Small intestine (tissue), 16 donors: ENCODE measurements around the gene FAM241A. TPM values are rescaled to one million over a fixed set of nuclear protein-coding genes. Genes with fewer than 3 reads are reported as not detected.

Experiments
- DNase-seq, 2 donors: peaks; one replicate each; pipeline versions ENCODE4 v3.0.0 to v3.0.0-alpha.2; 2013
- FAIRE-seq: peaks from 2 replicates; lab custom pipeline; 2012; peaks lifted over from hg19 to GRCh38; lab: Jason Lieb, UNC
- H3K27ac ChIP-seq, 3 donors: one replicate each; pipeline ENCODE4 v1.5.1; 2013; ENCODE audit warnings: low read length in 2 of 3, mild to moderate bottlenecking in 2 of 3, control low read depth in 1 of 3, inconsistent platforms in 1 of 3, low read depth in 1 of 3, moderate library complexity in 1 of 3
- H3K27me3 ChIP-seq, 3 donors: one replicate each; pipeline ENCODE4 v1.6.1; 2013; ENCODE audit warnings: low read length in 3 of 3, inconsistent platforms in 1 of 3; ENCODE audit not compliant: control insufficient read depth in 3 of 3, insufficient read depth in 3 of 3
- H3K36me3 ChIP-seq, 3 donors: one replicate each; pipeline ENCODE4 v1.6.1; 2013; ENCODE audit warnings: low read length in 3 of 3, inconsistent platforms in 1 of 3, low read depth in 1 of 3, mild to moderate bottlenecking in 1 of 3, moderate library complexity in 1 of 3; ENCODE audit not compliant: control insufficient read depth in 3 of 3, insufficient read depth in 2 of 3
- H3K4me1 ChIP-seq, 3 donors: one replicate each; pipeline ENCODE4 v1.6.1; 2013; ENCODE audit warnings: low read length in 2 of 3, inconsistent platforms in 1 of 3, low read depth in 1 of 3, mild to moderate bottlenecking in 1 of 3, moderate library complexity in 1 of 3; ENCODE audit not compliant: control insufficient read depth in 3 of 3, insufficient read depth in 2 of 3
- H3K4me3 ChIP-seq, 3 donors: one replicate each; pipeline ENCODE4 v1.5.1; 2013; ENCODE audit warnings: low read length in 3 of 3, control low read depth in 1 of 3, inconsistent platforms in 1 of 3, low read depth in 1 of 3, mild to moderate bottlenecking in 1 of 3, moderate library complexity in 1 of 3
- H3K9me3 ChIP-seq, 2 donors: one replicate each; pipeline ENCODE4 v1.6.1; 2013; ENCODE audit warnings: low read depth in 1 of 2, low read length in 1 of 2; ENCODE audit not compliant: control insufficient read depth in 2 of 2, insufficient read depth in 1 of 2
- WGBS, 3 donors: extraction: QIAGEN DNeasy Blood & Tissue Kit; methylation state at CpG; one replicate each; pipeline ENCODE4 v1.1.7; 2013; 5-methylcytosine and 5-hydroxymethylcytosine counted together
- long read RNA-seq, 10 donors: transcript quantifications; one replicate each; lab custom pipeline, GENCODE V29; 2026
- polyA plus RNA-seq, 4 donors: library from polyadenylated mRNA; stranded (reverse) in 3 of 4; unstranded in 1 of 4; fragments of 200-250 nt in 3 of 4; fragments of 120-200 nt in 1 of 4; gene quantifications; one replicate each; pipeline versions ENCODE4 v1.2.1 to v1.2.3, GENCODE V29; 2013
- donor health status: healthy with polysubstance abuse.
- donor health status: control.
- donor health status: control.
- donor health status: Bipolar disorder and iron deficiency.
- donor health status: healthy.

Gene FAM241A
- 1 to 10 TPM in 2 of 4 donors, under 1 TPM in 2; 0.45 to 1.9 (median 0.97) TPM for polyA plus RNA-seq
- long read RNA-seq, donor 1, full-length matches to known transcripts, result 4 of 4 reads
- long read RNA-seq, donor 1, partial matches to known transcripts, result 0 of 4 reads
- long read RNA-seq, donor 1, other reads (novel, unspliced or antisense), result 0 of 4 reads
- long read RNA-seq, donor 2, full-length matches to known transcripts, result 1 of 1 reads
- long read RNA-seq, donor 2, partial matches to known transcripts, result 0 of 1 reads
- long read RNA-seq, donor 2, other reads (novel, unspliced or antisense), result 0 of 1 reads
- long read RNA-seq, donor 3, full-length matches to known transcripts, result 3 of 3 reads
- long read RNA-seq, donor 3, partial matches to known transcripts, result 0 of 3 reads
- long read RNA-seq, donor 3, other reads (novel, unspliced or antisense), result 0 of 3 reads
- long read RNA-seq, donor 4, result 0 reads
- long read RNA-seq, donor 5, full-length matches to known transcripts, result 1 of 1 reads
- long read RNA-seq, donor 5, partial matches to known transcripts, result 0 of 1 reads
- long read RNA-seq, donor 5, other reads (novel, unspliced or antisense), result 0 of 1 reads
- long read RNA-seq, donor 6, full-length matches to known transcripts, result 2 of 2 reads
- long read RNA-seq, donor 6, partial matches to known transcripts, result 0 of 2 reads
- long read RNA-seq, donor 6, other reads (novel, unspliced or antisense), result 0 of 2 reads
- long read RNA-seq, donor 7, full-length matches to known transcripts, result 43 of 43 reads
- long read RNA-seq, donor 7, partial matches to known transcripts, result 0 of 43 reads
- long read RNA-seq, donor 7, other reads (novel, unspliced or antisense), result 0 of 43 reads
- long read RNA-seq, donor 8, full-length matches to known transcripts, result 2 of 2 reads
- long read RNA-seq, donor 8, partial matches to known transcripts, result 0 of 2 reads
- long read RNA-seq, donor 8, other reads (novel, unspliced or antisense), result 0 of 2 reads
- long read RNA-seq, donor 9, result 0 reads
- long read RNA-seq, donor 10, full-length matches to known transcripts, result 9 of 9 reads
- long read RNA-seq, donor 10, partial matches to known transcripts, result 0 of 9 reads
- long read RNA-seq, donor 10, other reads (novel, unspliced or antisense), result 0 of 9 reads

DNA sequence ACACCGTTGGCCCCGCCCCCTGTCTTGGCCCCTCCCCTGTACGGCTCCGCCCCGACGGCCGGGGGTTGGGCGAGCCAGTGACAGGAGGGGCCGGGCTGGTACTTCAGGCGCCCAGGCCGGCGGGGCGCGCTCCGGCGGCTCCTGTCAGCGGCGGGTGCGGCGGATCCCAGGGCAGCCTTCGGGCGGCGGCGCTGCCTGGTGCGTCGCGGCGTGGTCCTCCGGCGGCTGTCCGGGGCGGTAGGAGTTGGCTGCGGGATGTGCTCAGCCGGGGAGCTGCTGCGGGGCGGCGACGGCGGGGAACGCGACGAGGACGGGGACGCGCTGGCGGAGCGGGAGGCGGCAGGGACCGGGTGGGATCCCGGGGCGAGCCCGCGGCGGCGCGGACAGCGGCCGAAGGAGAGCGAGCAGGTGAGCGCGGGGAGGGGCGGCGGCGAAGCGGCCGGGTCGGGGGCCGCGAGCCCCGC is at the start of gene FAM241A:
Gene FAM241A (plus strand): TSS at position 129 of the 464 bp plus-strand sequence. CDS start 127 bp downstream, at position 256.
- Histone ChIP-seq H3K9me3 (no peaks in the 10 kb centered on the region), H3K4me3 (peak within 1 kb of the TSS; percentile 55 to 89 (median 73)), H3K4me1 (peaks cover 0 to 3% (median 0%) of the 10 kb centered on the region in 3 donors), H3K27me3 (peaks cover 0 to 6% (median 0%) of the 10 kb centered on the region in 3 donors), H3K27ac (peak within 1 kb of the TSS; percentile 68 to 94 (median 78)), H3K36me3 (no peaks in the 10 kb centered on the region)
- DNase-seq (peak; percentile 72 to 81), FAIRE-seq (no peak)
- 0 to 1% (median 1%) methylated on average over 33 to 70 of the region's 70 CpGs for WGBS, 3 donors

DNA sequence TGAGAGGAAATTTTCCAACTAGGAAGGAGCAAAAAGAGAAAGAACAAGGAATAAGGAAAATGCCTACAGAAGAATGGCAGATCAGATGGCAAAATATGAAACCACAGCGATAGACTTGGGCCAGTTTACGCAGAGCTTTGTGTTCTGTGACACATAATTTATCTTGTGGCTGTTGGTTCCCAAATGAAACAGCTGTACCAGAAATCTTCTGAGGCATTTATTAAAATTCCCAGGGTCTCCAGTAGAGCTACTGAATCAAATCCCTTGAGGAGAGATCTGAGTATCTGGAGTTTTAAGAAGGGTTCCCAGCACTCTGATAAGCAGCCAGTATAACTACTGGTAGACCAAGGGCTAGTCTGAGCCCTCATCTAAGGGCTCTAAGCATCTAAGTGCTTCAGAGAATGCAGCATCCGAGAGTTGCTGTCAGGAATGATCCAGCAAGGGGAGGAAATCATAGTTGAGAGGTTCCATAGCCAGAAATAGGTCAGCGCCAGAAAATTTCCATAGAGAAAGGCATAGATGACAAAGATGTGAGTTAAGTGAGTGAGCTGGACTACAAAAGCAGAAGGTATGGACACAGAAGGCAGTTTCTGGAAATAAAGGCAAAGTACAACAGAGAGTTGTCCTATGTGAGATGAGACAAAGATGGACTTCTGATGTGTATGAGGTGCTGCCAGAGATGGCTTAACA is 46.3 kb upstream of the FAM241A start:
- Histone ChIP-seq H3K36me3 (no peaks in the 10 kb centered on the region), H3K27me3 (no peaks in the 10 kb centered on the region), H3K4me1 (no peaks in the 10 kb centered on the region), H3K9me3 (no peaks in the 10 kb centered on the region), H3K4me3 (no peak overlapping the region), H3K27ac (no peak overlapping the region)
- DNase-seq (no peak), FAIRE-seq (no peak)
- WGBS, 3 donors, result 78% methylated on average over 4 of the region's 4 CpGs

DNA sequence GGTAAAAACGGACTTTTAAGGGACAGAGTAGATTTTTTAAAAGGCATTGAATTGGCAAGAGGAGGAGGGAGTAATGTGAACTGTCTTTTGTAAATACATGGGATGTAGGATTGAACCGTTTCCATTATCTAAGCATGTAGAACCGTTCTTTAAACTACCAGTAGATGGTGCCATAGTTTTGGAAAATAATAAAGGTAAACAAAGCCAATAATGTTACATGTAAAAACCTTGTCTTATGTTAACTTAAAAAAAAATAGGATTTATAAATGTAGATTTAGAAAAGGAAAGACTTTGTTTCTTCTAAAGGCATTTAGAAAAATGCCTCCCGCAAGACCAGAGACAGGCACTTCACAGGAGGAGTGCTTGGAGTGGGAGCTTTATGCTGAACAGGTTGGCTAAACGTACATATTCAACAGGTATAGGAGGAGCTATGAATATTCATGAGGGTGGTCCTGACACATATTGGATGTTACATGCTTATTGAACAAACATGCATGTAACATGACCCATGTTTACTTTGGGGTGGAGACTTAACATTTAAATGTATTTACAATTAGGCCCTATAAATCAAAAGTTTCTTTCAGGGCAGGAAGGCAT is 45.5 kb upstream of the FAM241A start:
- DNase-seq, result peak; percentile 57 to 62
- WGBS, 3 donors, result 8 to 26% (median 18%) methylated on average over 5 of the region's 5 CpGs
- FAIRE-seq, result peak; percentile 15

DNA sequence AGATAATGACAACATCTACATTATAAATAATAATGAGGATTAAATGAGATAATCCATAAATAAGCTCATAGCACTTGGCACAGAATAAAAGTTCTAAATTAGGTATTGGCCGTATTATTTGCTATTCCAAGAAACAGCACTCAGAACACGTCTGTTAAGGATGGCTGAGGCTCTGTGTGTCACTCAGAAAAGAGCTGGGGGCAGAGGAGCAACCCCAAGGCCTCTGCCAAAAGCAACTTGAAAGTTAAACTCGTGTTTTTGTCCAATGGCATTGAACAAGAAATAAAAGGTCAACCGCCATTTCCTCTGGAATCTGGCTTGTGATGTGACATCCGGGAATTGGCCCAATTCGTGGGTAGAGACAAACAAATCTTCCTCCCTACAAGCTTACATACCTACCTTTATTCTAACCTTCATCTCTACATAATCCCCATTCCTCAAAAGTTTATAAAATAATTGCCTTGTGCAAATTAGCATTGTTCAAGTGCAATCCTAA is 42.3 kb upstream of the FAM241A start:
- WGBS, 3 donors, result 74 to 82% (median 78%) methylated on average over 6 of the region's 6 CpGs
- no peaks in the 10 kb centered on the region for H3K9me3 ChIP-seq
- DNase-seq (no peak), FAIRE-seq (no peak)
- no peaks in the 10 kb centered on the region for H3K27me3 ChIP-seq
- H3K36me3 ChIP-seq, result no peaks in the 10 kb centered on the region
- H3K27ac ChIP-seq, result no peak overlapping the region
- H3K4me3 ChIP-seq, result no peak overlapping the region
- no peaks in the 10 kb centered on the region for H3K4me1 ChIP-seq

More for the DNA sequence above, 45.5 kb upstream of the FAM241A start:
- Histone ChIP-seq H3K27ac (no peak overlapping the region), H3K9me3 (no peaks in the 10 kb centered on the region), H3K36me3 (no peaks in the 10 kb centered on the region), H3K4me3 (no peak overlapping the region), H3K4me1 (no peaks in the 10 kb centered on the region), H3K27me3 (no peaks in the 10 kb centered on the region)

DNA sequence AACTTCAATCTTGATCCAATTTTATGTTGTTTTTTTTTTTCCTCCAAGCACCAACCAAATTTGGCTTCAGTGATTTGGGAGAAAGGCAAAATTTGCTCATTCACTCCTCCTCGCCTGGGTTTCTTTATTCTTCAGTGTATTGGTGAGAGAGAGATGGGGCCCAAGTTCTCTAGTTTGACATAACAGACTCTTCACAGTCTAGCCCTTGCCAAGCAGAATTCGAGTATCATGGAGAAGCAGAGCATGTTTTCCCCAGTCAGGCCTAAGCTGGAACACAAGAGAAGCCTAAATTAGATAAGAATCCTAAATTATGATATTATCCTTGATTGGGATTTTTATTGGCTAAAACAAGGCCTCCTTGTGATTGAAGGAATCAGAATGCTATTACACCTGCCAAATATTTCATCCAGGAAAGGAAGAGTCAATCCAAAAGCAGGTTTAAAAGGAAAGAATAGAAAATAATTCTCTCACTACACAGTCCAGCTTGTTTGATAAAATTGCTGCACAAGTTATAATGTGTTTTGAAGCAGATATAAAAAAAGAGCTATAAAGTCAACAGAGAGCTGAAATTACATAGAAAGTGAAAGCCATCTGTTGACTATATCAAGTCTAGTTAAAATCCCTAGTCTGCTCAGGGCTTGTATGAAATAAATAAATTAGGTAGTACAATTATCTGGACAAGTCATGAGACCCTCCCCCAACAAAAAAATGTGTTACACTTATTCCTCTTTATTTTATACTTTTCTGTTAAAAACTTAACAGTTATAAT is 39.9 kb upstream of the FAM241A start:
- Histone ChIP-seq H3K4me1 (no peaks in the 10 kb centered on the region), H3K27me3 (no peaks in the 10 kb centered on the region), H3K27ac (no peak overlapping the region), H3K36me3 (no peaks in the 10 kb centered on the region), H3K9me3 (no peaks in the 10 kb centered on the region), H3K4me3 (no peak overlapping the region)
- FAIRE-seq (no peak), DNase-seq (no peak)
- WGBS, 3 donors, result 76 to 82% (median 81%) methylated on average over 2 of the region's 2 CpGs

DNA sequence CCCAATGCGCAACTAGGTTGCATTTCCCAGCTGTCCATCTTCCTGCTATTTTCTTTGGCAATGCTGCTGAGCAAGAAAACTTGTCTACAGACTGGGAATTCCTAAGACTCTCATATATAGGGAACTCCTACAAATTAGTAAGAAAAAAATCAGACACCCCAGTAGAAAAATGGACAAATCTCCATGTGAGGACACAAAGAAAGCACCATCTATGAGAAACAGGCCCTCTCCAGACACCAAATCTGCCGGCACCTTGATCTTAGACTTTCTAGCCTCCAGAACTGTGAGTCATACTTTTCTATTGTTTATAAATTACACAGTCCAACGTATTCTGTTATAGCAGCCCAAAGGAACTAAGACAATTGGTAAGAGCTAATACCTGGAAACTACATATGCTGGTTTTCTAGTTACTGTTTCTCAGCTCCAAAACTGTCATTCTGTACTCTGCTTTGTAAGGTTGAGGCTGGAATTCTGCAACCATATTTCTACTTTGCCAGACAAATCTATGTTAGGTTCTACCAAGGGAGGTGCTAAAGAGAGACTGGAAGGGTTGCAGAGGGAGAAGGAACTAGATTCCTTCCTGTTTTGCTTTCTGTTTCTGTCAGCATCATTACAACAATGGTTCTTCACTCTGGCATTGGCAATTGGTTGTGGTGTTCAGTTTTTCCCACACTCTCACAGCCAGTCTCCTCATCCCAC is 35.7 kb upstream of the FAM241A start:
- WGBS, 3 donors, result 35 to 46% (median 41%) methylated on average over 3 of the region's 3 CpGs
- Histone ChIP-seq H3K36me3 (no peaks in the 10 kb centered on the region), H3K27me3 (no peaks in the 10 kb centered on the region), H3K4me3 (no peak overlapping the region), H3K4me1 (peaks cover 0 to 8% (median 0%) of the 10 kb centered on the region in 3 donors), H3K9me3 (no peaks in the 10 kb centered on the region), H3K27ac (peak overlapping the region in 1 of 3 donors; percentile 26)
- peak; percentile 11 to 27 for DNase-seq
- FAIRE-seq, result no peak
